ENCODE measurements around the gene SYNGAP1. TPM values are rescaled to one million over a fixed set of nuclear protein-coding genes. Genes with fewer than 3 reads are reported as not detected.
A peak's percentile ranks its signal among the peaks of the same experiment; 100 is the strongest.

Gene SYNGAP1
- total RNA-seq, 1 donor: 6.9 TPM

GRCh38 chr6:33418690-33419291, 1.1 kb upstream of the SYNGAP1 start:
- peak; percentile 55 for DNase-seq (ENCODE audit: insufficient read length, low spot score, missing footprints)
- peaks cover 82% of the 10 kb centered on the region for H3K79me2 ChIP-seq (ENCODE audit: insufficient read depth, low read length)
- peak overlapping the region; percentile 89 for H2AFZ ChIP-seq (ENCODE audit: low read length)
- H3K4me1 ChIP-seq (ENCODE audit: insufficient read depth, low read length): peaks cover 48% of the 10 kb centered on the region
- H4K20me1 ChIP-seq (ENCODE audit: insufficient read depth, low read length): peaks cover 22% of the 10 kb centered on the region
- TF ChIP-seq CTCF (IDR thresholded peaks at IDR 0.05; ENCODE audit: extremely low read depth, low read depth, low read length): no peak
- H3K36me3 ChIP-seq (ENCODE audit: insufficient read depth, low read length): peaks cover 27% of the 10 kb centered on the region
- H3K9me3 ChIP-seq (ENCODE audit: low read depth, low read length): no peaks in the 10 kb centered on the region
- peak overlapping the region; percentile 99 for H3K4me3 ChIP-seq (ENCODE audit: insufficient read depth, low read length)
- peak overlapping the region; percentile 80 for H3K4me2 ChIP-seq (ENCODE audit: insufficient read depth, low read length)
- H3K27ac ChIP-seq (ENCODE audit: low read depth, low read length): peak overlapping the region; percentile 99
- H3K27me3 ChIP-seq (ENCODE audit: insufficient read depth, low read length): no peaks in the 10 kb centered on the region

DNA sequence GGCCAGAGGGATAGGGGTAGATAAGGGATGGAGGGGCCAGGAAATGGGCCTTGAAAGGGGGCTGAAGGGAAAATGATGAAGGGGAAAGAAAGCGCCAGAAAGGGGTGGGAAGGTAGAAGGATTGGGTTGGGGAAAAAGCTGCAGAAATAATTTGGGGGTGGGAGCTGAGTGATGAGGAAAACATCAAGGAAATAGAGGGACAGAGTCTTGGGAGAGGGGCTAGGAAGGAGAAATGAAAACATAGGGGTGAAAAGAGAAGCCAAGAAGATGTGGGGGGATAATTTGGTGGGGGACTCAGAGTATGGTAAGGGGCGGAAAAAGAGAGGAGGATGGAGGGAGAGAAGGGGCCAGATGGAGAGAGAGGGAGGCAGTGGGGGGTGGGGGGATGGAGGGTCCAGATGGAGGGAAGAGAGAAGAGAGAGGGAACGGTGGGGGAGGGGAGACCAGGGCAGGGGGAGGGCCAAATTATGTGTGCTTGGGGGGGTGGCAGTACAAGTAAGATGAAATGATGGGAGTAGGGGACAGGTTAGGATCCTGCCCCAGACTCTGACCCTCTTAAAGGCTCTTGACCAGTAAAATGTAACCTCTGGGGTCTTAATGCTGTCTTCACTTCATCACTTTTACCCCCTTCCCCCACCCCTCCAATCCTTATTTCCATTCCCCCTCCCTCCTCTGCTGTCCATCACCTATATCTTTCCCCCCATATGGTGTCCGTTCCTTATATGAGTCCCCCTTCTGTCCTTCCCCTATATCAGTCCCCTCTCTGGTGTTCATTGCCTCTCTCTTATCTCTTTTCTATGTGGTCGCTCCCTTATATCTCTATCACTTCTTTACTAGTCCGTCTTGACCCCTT, 852 bp downstream of the SYNGAP1 start:
- H3K4me3 ChIP-seq (ENCODE audit: insufficient read depth, low read length): peak overlapping the region; percentile 67
- TF ChIP-seq CTCF (IDR thresholded peaks at IDR 0.05; ENCODE audit: extremely low read depth, low read depth, low read length): no peak
- peaks cover 70% of the 10 kb centered on the region for H3K79me2 ChIP-seq (ENCODE audit: insufficient read depth, low read length)
- no peak overlapping the region for H2AFZ ChIP-seq (ENCODE audit: low read length)
- H3K9me3 ChIP-seq (ENCODE audit: low read depth, low read length): no peaks in the 10 kb centered on the region
- peaks cover 53% of the 10 kb centered on the region for H3K4me1 ChIP-seq (ENCODE audit: insufficient read depth, low read length)
- peaks cover 7% of the 10 kb centered on the region for H4K20me1 ChIP-seq (ENCODE audit: insufficient read depth, low read length)
- H3K27ac ChIP-seq (ENCODE audit: low read depth, low read length): no peak overlapping the region
- H3K36me3 ChIP-seq (ENCODE audit: insufficient read depth, low read length): peaks cover 16% of the 10 kb centered on the region
- no peaks in the 10 kb centered on the region for H3K27me3 ChIP-seq (ENCODE audit: insufficient read depth, low read length)
- H3K4me2 ChIP-seq (ENCODE audit: insufficient read depth, low read length): peak overlapping the region; percentile 81
- peak; percentile 48 for DNase-seq (ENCODE audit: insufficient read length, low spot score, missing footprints)

DNA sequence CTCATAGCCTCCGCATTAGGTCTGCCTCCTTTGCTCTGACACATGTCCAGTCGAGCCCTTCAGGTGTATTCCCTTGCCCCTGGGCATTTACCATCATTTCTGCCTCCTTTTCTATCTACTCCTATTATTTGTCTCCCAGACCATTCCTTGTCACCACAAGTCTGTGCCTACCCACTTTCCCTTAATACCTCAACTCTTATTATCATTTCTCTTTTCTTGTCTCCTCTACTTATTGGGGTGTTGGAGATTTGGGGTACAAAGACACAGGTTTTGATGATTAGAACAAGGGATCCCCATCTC, 1.4 kb downstream of the SYNGAP1 start:
- Histone ChIP-seq H3K4me2 (ENCODE audit: insufficient read depth, low read length) (peak overlapping the region; percentile 81), H3K4me3 (ENCODE audit: insufficient read depth, low read length) (peak overlapping the region; percentile 67)

More for the DNA sequence above, 1.4 kb downstream of the SYNGAP1 start:
- Histone ChIP-seq H3K27ac (ENCODE audit: low read depth, low read length) (no peak overlapping the region), H2AFZ (ENCODE audit: low read length) (no peak overlapping the region), H3K79me2 (ENCODE audit: insufficient read depth, low read length) (peaks cover 65% of the 10 kb centered on the region), H3K9me3 (ENCODE audit: low read depth, low read length) (no peaks in the 10 kb centered on the region), H3K4me1 (ENCODE audit: insufficient read depth, low read length) (peaks cover 47% of the 10 kb centered on the region), H3K27me3 (ENCODE audit: insufficient read depth, low read length) (no peaks in the 10 kb centered on the region), H3K36me3 (ENCODE audit: insufficient read depth, low read length) (peaks cover 10% of the 10 kb centered on the region), H4K20me1 (ENCODE audit: insufficient read depth, low read length) (peaks cover 4% of the 10 kb centered on the region)
- DNase-seq (ENCODE audit: insufficient read length, low spot score, missing footprints): no peak
- TF ChIP-seq CTCF (IDR thresholded peaks at IDR 0.05; ENCODE audit: extremely low read depth, low read depth, low read length): no peak

All from osteoblast (primary cell).